Measurements from ENCODE around the gene SLC12A7.

DNA sequence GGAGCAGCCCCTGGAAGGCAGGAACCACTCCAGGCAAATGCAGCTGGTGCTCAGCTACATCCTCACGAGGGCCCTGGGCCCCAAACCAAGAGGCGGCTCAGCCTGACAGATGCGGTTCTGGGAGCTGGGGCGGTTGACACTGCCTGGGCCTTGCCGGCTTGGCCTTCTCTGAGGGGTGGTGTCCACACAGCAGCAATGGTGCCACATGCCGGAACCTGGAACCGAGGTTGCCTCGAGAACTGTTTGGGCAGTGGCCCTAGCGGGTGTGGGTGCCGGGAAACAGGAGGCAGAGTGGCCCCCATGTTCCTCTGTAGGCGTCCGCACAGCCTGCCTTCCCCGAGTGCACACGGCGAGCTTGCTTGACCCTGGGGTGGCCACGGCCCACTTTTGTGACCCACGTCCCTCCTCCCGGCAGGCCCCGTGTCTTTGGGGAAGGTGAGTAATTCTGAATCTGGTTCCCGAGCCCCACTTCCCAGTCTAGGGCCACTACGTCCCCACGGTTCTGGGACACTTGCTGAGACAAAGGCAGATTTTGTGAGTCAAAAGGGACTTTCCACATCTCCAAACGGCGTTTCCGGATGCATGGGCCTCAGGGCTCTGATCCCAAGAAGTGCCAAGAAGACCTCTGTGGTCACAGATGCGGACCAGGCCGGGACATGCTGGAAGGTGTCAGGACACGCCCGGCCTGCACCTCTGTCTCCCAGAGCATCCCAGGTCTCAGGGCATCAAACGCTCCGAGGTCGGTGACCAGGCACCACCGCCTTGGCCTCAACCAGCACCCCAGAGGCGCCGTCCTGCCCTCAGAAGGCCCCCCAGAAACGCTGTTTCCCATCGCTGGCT is 27.7 kb upstream of the SLC12A7 start:
- no peak for TF ChIP-seq CTCF (IDR thresholded peaks at IDR 0.05)
- TF ChIP-seq POLR2A (IDR thresholded peaks at IDR 0.05), result no peak
